CD8-positive, alpha-beta memory T cell (primary cell): Measurements from ENCODE around the gene PSD2. TPM values are rescaled to one million over a fixed set of nuclear protein-coding genes. Genes with fewer than 3 reads are reported as not detected.

ENCODE experiments used
- CTCF ChIA-PET: fragments of 350-600 bp; sonication (Branson Sonifier 250); formaldehyde crosslinking; loops from one replicate; lab custom pipeline; 2021; ENCODE audit warnings: antibody characterized with exemption; lab: Charles Lee
- POLR2A ChIA-PET: fragments of 350-600 bp; sonication (Branson Sonifier 250); formaldehyde crosslinking; loops from one replicate; lab custom pipeline; 2021; ENCODE audit warnings: antibody characterized with exemption; lab: Charles Lee
- DNase-seq, 5 donors: peaks; one replicate each; pipeline versions ENCODE4 v3.0.0 to v3.0.0-alpha.2; 2020 to 2022; ENCODE audit warnings: mixed read lengths in 1 of 5
- H3K27ac ChIP-seq: one replicate; pipeline ENCODE4 v1.7.0; 2013; ENCODE audit warnings: low read depth, mild to moderate bottlenecking, low read length, moderate library complexity
- H3K27me3 ChIP-seq: 2 replicates; pipeline ENCODE4 v1.7.0; 2013; ENCODE audit warnings: low read length, mild to moderate bottlenecking; ENCODE audit not compliant: insufficient read depth, poor library complexity, severe bottlenecking
- H3K36me3 ChIP-seq: 2 replicates; pipeline ENCODE4 v1.7.0; 2013; ENCODE audit warnings: mild to moderate bottlenecking, low read length, moderate library complexity; ENCODE audit not compliant: insufficient read depth
- H3K4me1 ChIP-seq: 2 replicates; pipeline ENCODE4 v1.7.0; 2013; ENCODE audit warnings: mild to moderate bottlenecking, low read length, moderate library complexity; ENCODE audit not compliant: insufficient read depth
- H3K4me3 ChIP-seq: 2 replicates; pipeline ENCODE4 v1.7.0; 2013; ENCODE audit warnings: mild to moderate bottlenecking, low read length
- H3K9me3 ChIP-seq: 2 replicates; pipeline ENCODE4 v1.7.0; 2013; ENCODE audit warnings: mild to moderate bottlenecking, low read length
- H3K27ac Mint-ChIP-seq, 8 donors: one replicate each; pipeline ENCODE4 v1.8.0; 2020 to 2021; ENCODE audit warnings: mixed read lengths in 8 of 8, mild to moderate bottlenecking in 6 of 8, inconsistent platforms in 3 of 8, moderate library complexity in 3 of 8
- H3K27me3 Mint-ChIP-seq, 2 donors: one replicate each; pipeline ENCODE4 v1.8.0; 2020 to 2021; ENCODE audit warnings: mixed read lengths in 2 of 2, mild to moderate bottlenecking in 1 of 2, moderate library complexity in 1 of 2
- H3K36me3 Mint-ChIP-seq, 3 donors: one replicate each; pipeline ENCODE4 v1.8.0; 2020 to 2021; ENCODE audit warnings: mixed read lengths in 3 of 3, inconsistent platforms in 1 of 3, mild to moderate bottlenecking in 1 of 3
- H3K4me1 Mint-ChIP-seq, 3 donors: one replicate each; pipeline ENCODE4 v1.8.0; 2020 to 2021; ENCODE audit warnings: mixed read lengths in 3 of 3, inconsistent platforms in 1 of 3, mild to moderate bottlenecking in 1 of 3
- H3K4me3 Mint-ChIP-seq, 7 donors: one replicate each; pipeline ENCODE4 v1.8.0; 2020 to 2021; ENCODE audit warnings: mixed read lengths in 7 of 7, mild to moderate bottlenecking in 6 of 7, moderate library complexity in 4 of 7, inconsistent platforms in 2 of 7
- H3K9me3 Mint-ChIP-seq, 5 donors: one replicate each; pipeline ENCODE4 v1.8.0; 2020 to 2022; ENCODE audit warnings: mixed read lengths in 5 of 5, mild to moderate bottlenecking in 3 of 5, moderate library complexity in 2 of 5, inconsistent platforms in 1 of 5
- polyA plus RNA-seq: library from polyadenylated mRNA; unstranded; fragments of 300-500 nt; fragmentation: Illumina TruSeq; gene quantifications from one replicate; pipeline ENCODE4 v1.2.3, GENCODE V29; 2021
- total RNA-seq, 2 experiments: library from RNA; stranded (reverse); gene quantifications; one replicate each; pipeline ENCODE4 v1.2.3, GENCODE V29; 2021

Gene PSD2
- total and polyA plus RNA-seq, 3 experiments from 2014 or later, result 0.12 TPM; not detected in 2

DNA sequence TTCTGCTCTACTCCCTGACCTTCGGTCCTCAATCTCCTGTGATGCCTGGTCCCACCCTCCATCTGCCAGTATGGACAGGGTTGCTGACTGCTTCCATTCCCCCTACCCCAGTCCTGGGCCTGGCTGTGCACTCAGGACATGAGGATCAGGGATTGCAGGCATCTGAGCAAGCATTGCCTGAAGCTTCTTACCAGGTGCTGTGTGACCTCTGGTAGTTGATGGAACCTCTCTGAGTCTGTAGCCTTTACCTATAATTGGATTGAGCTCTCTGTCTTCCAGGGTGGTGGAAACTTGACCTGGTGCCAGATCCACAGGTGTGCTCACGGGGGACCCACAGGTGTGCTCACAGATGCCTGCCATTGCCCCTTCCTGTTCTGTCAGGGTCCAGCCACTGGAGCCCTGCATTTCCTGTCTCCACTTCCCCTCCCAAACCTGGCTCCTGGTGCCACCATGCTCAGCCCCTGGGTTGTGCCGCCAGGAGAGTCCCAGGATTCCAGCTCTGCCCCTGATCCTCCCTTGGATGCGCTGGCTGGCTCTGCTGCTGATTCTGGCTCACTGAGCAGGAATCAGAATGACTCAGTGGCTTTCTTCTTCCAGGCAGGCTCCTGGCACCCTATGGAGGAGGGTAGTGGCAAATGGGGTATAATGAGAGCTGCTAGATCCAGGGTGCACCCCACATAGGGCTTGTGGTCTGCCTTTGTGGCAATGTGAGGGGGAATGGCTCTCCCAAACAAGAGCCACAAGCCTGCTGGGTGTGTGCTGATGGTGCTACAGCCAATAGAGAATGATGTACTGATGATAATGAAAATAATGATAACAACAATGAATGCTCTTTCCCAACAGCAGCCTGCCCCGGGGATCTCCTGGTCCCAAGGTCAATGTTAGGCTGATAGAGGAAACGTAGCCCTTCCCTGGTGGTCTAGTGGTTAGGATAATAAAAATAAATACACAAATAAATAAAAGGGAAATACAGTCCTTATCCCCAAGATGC lies 35.2 kb upstream of the PSD2 start:
- no peaks in the 10 kb centered on the region for H3K9me3 ChIP-seq
- ChIA-PET CTCF (no interaction called here), POLR2A (no interaction called here)
- no peaks in the 10 kb centered on the region for H3K36me3 ChIP-seq
- H3K27ac Mint-ChIP-seq, result no peak overlapping the region
- H3K9me3 Mint-ChIP-seq, result no peaks in the 10 kb centered on the region
- H3K4me1 Mint-ChIP-seq, result peaks cover 10 to 28% (median 21%) of the 10 kb centered on the region in 3 donors
- H3K4me3 Mint-ChIP-seq, result no peak overlapping the region
- DNase-seq, result no peak
- H3K27me3 Mint-ChIP-seq, result peaks cover 28 to 42% of the 10 kb centered on the region in 2 donors
- H3K27me3 ChIP-seq, result peaks cover 33% of the 10 kb centered on the region
- H3K27ac ChIP-seq, result no peak overlapping the region
- H3K36me3 Mint-ChIP-seq, result no peaks in the 10 kb centered on the region
- no peak overlapping the region for H3K4me3 ChIP-seq
- H3K4me1 ChIP-seq, result peaks cover 10% of the 10 kb centered on the region

DNA sequence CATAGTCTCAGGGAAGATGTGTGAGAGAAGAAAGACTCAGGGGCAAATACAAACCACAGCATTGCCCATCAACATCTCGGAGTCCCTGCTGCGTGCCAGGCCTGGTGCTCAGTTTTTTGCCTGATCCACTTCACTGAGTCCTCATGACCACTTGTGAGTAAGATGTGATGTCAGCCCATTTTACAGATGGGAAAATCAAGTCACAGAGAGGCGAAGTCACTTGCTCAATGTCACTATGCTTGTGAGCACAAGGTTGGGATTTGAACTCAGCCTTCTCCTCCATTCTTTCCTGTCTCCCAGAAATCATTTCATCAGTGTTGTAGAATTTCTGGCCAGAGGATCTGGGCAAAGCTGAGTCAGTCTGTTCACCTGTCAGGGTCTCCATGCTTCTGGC lies 34.6 kb upstream of the PSD2 start:
- Mint-ChIP-seq H3K9me3 (no peaks in the 10 kb centered on the region), H3K4me1 (peaks cover 11 to 27% (median 21%) of the 10 kb centered on the region in 3 donors), H3K36me3 (no peaks in the 10 kb centered on the region), H3K4me3 (no peak overlapping the region), H3K27ac (no peak overlapping the region), H3K27me3 (peaks cover 24 to 39% of the 10 kb centered on the region in 2 donors)
- no peak overlapping the region for H3K27ac ChIP-seq
- peaks cover 5% of the 10 kb centered on the region for H3K4me1 ChIP-seq
- no peaks in the 10 kb centered on the region for H3K9me3 ChIP-seq
- H3K27me3 ChIP-seq, result peaks cover 26% of the 10 kb centered on the region
- POLR2A ChIA-PET, result no interaction called here
- no peak for DNase-seq
- H3K36me3 ChIP-seq, result no peaks in the 10 kb centered on the region
- CTCF ChIA-PET, result interaction anchor here (1.3 kb wide), 1 partner anchor 91 kb away, joined by 3 read pairs; no protein-coding TSS in a partner anchor
- H3K4me3 ChIP-seq, result no peak overlapping the region

DNA sequence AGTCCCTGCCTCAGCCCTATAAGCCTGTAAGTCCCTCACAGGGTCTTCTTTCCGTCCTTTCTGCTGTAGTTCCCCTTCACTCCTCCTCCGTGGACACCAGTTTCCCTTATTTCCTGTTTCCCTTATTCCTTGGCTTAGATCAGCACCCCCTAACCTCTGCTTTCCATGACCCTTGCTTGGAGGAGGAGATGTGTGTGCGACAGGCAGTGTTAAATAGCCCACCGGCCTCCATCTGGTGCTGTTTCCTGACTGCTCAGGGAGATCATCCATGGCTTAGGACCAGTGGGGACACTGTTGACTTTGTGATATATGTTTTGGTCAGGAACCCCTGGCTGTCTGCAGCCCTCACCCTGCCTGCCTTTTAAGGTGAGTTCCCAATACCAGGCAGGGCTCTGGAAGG lies 34.1 kb upstream of the PSD2 start:
- H3K36me3 Mint-ChIP-seq, result no peaks in the 10 kb centered on the region
- Histone ChIP-seq H3K9me3 (no peaks in the 10 kb centered on the region), H3K4me3 (no peak overlapping the region), H3K4me1 (peaks cover 5% of the 10 kb centered on the region), H3K27ac (no peak overlapping the region), H3K27me3 (peaks cover 22% of the 10 kb centered on the region), H3K36me3 (no peaks in the 10 kb centered on the region)
- CTCF ChIA-PET, result interaction anchor here (1.3 kb wide), 1 partner anchor 91 kb away, joined by 3 read pairs; no protein-coding TSS in a partner anchor
- DNase-seq, result no peak
- POLR2A ChIA-PET, result no interaction called here
- H3K27me3 Mint-ChIP-seq, result peaks cover 20 to 36% of the 10 kb centered on the region in 2 donors
- H3K4me3 Mint-ChIP-seq, result no peak overlapping the region
- H3K4me1 Mint-ChIP-seq, result peaks cover 11 to 23% (median 19%) of the 10 kb centered on the region in 3 donors
- no peaks in the 10 kb centered on the region for H3K9me3 Mint-ChIP-seq
- H3K27ac Mint-ChIP-seq, result no peak overlapping the region

DNA sequence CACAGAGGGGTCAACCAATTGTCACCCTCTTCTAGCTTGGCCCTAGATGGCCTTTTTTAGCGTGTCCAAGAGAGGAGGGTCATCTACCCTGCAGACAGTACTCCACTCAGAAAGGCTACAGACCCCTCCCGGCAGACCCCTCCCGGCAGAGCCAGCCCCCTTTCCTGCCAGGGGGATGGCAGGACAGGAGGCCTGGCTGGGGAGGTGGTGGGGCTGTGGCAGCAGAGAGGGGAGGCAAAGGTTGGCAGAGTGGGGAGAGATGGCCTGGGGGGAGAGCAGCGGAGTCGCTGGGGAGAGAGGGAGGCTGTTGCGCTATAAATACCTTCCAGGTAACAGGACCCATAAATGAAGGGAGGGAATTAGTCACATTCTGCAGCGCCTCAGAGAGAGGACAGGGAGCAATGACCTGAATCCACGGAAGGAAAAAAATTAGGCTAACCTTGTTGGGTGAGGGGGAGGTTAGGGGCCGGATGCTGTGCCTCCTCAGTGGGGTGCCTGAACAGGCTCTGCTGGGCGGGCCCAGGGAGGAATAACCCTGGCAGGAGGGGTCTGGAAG lies 32.9 kb upstream of the PSD2 start:
- Histone ChIP-seq H3K27ac (no peak overlapping the region), H3K4me3 (no peak overlapping the region), H3K27me3 (peaks cover 19% of the 10 kb centered on the region), H3K36me3 (no peaks in the 10 kb centered on the region), H3K4me1 (peaks cover 5% of the 10 kb centered on the region), H3K9me3 (no peaks in the 10 kb centered on the region)
- H3K4me1 Mint-ChIP-seq, result peaks cover 11 to 20% (median 16%) of the 10 kb centered on the region in 3 donors
- no peak for DNase-seq
- peak overlapping the region in 2 of 8 donors; percentile 20 to 41 for H3K27ac Mint-ChIP-seq
- H3K36me3 Mint-ChIP-seq, result no peaks in the 10 kb centered on the region
- H3K27me3 Mint-ChIP-seq, result peaks cover 18 to 26% of the 10 kb centered on the region in 2 donors
- peak overlapping the region in 1 of 7 donors; percentile 71 for H3K4me3 Mint-ChIP-seq
- H3K9me3 Mint-ChIP-seq, result no peaks in the 10 kb centered on the region
- ChIA-PET POLR2A (interaction anchor here (0.5 kb wide), 1 partner anchor 243 kb away, joined by 6 read pairs; no protein-coding TSS in a partner anchor), CTCF (interaction anchor here (1.2 to 1.4 kb wide), 3 partner anchors 15 to 196 kb away, joined by 3 to 4 read pairs (median 3); no protein-coding TSS in a partner anchor)

- Histone ChIP-seq H3K4me1 (peaks cover 5% of the 10 kb centered on the region), H3K4me3 (no peak overlapping the region), H3K9me3 (no peaks in the 10 kb centered on the region), H3K36me3 (no peaks in the 10 kb centered on the region), H3K27me3 (peaks cover 19% of the 10 kb centered on the region), H3K27ac (no peak overlapping the region)
- peak overlapping the region in 2 of 8 donors; percentile 38 to 41 for H3K27ac Mint-ChIP-seq
- POLR2A ChIA-PET, result interaction anchor here (0.5 kb wide), 1 partner anchor 244 kb away, joined by 6 read pairs; no protein-coding TSS in a partner anchor
- CTCF ChIA-PET, result interaction anchor here (1.0 to 6.3 kb wide), 5 partner anchors 9 to 197 kb away, joined by 3 to 189 read pairs (median 4); no protein-coding TSS in a partner anchor
- peaks cover 11 to 18% (median 13%) of the 10 kb centered on the region in 3 donors for H3K4me1 Mint-ChIP-seq
- H3K36me3 Mint-ChIP-seq, result no peaks in the 10 kb centered on the region
- H3K27me3 Mint-ChIP-seq, result peaks cover 18 to 26% of the 10 kb centered on the region in 2 donors
- no peaks in the 10 kb centered on the region for H3K9me3 Mint-ChIP-seq
- no peak overlapping the region for H3K4me3 Mint-ChIP-seq
- DNase-seq, result no peak
Observed at GRCh38 chr5:139763280-139763929, 32.2 kb upstream of the PSD2 start.

- Mint-ChIP-seq H3K27me3 (peaks cover 18 to 26% of the 10 kb centered on the region in 2 donors), H3K9me3 (no peaks in the 10 kb centered on the region), H3K27ac (peak overlapping the region in 1 of 8 donors; percentile 29), H3K4me3 (peak overlapping the region in 2 of 7 donors; percentile 32 to 61), H3K36me3 (no peaks in the 10 kb centered on the region), H3K4me1 (peaks cover 11 to 18% (median 13%) of the 10 kb centered on the region in 3 donors)
- Histone ChIP-seq H3K4me1 (peaks cover 5% of the 10 kb centered on the region), H3K36me3 (no peaks in the 10 kb centered on the region), H3K27ac (no peak overlapping the region), H3K27me3 (peaks cover 19% of the 10 kb centered on the region), H3K4me3 (no peak overlapping the region), H3K9me3 (no peaks in the 10 kb centered on the region)
- POLR2A ChIA-PET, result interaction anchor here (2.2 kb wide), 1 partner anchor 53 kb away, joined by 11 read pairs; no protein-coding TSS in a partner anchor
- CTCF ChIA-PET, result interaction anchor here (1.0 to 6.3 kb wide), 7 partner anchors 8 to 247 kb away, joined by 3 to 189 read pairs (median 4); no protein-coding TSS in a partner anchor
- peak; percentile 26 to 64 (median 35) for DNase-seq
Observed at GRCh38 chr5:139763930-139764791, 31.4 kb upstream of the PSD2 start.
